Dermis microvascular lymphatic vessel endothelial cell (primary cell): ENCODE results near the gene LRRC75B. TPM values are rescaled to one million over a fixed set of nuclear protein-coding genes. Genes with fewer than 3 reads are reported as not detected.
"Not testable (repeated sequence)": the region's sequence is repeated elsewhere in the genome, so short reads cannot be mapped to it uniquely, and the experiment has no call there.

Experiments used
- DNase-seq, 2 donors: peaks; one replicate each; pipeline versions ENCODE4 v3.0.0 to v3.0.0-alpha.2; 2010; ENCODE audit warnings: low read depth in 2 of 2
- total RNA-seq: library from RNA; depleted of rRNA; stranded (reverse); fragments of >200 nt; gene quantifications from 2 replicates; pipeline ENCODE4 v1.2.1, GENCODE V29; 2014

Gene LRRC75B
- total RNA-seq, 1 donor from 2014 or later = 2.6 TPM

DNA sequence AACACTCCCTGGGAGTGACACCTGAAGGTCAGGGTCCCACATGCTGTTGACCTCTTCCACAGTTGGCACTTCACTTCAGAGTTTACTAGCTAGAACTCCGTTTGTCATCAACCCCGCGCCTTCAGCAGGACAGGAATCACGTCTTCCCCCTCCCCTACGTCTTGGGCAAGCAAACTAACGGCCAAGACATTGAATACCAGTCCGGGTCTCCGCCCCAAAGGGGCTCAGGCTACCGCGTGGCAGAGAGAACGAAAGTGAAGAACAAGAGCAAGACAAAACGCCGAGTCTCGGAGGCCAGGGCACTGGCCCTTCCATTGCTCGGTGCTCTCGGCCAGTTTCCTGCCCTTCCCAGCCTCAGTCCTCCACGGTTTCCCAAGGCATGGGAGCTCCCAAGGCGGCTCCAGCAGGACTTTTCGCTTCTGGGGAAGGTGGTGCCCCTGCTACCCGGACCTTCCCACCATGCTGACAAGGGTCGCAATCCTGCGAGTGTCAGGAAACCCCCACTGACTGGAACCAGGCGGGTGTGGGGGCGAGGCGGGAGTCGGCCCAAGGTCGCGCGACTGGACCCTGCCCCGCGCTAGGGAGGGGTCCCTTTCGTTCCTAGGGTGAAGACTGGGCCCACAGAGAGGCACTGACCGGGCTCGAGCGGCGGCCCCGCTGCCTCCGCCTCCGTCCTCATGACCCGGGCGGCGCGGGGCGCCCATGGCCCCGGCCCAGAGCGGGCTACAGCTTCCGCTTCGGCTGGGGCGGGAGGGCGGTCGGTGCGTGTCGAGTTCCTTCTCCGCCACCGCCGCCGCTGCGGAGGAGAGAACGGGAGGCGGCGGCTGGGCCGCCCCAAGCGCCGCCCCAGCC is 38.3 kb downstream of the LRRC75B start, which contains the start of gene GUCD1:
Gene GUCD1 (minus strand): TSS at position 826 of the 852 bp plus-strand sequence. CDS start 147 bp downstream, at position 679.
- peak in 1 of 2 donors; percentile 39 for DNase-seq

DNA sequence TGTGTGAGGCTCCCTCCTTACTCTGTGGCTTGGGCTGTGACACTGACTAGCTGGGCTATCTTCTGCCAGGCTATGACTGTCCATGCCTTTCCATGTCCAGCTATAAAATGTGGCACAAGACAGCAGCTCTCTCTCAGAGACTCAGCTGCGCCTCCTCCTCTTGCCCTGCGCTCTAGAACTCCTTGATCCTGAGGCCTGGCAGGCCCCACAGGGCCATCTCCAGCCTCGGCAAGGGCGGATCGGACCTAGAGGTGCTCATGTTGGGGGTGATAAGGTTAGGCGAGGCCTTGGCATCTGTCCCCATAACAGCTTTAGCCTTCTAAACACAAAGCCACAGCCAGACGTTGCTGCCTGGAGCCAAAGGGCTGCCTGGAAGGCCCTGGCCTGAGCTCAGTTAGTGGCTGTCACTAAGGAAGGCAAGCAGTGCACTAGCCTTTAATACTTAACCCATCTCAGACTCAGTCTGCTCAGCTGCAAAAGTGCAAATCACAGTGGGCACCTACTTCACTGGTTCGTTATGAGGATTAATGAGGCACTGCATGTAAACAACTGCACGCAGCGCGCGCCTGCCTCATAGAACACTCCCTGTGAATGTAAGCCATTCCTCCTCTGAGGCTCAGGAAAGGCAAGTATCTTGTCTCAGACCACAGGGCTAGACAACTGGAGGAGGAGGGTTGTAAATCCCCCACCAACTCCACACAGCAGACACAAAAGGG is 39.1 kb downstream of the LRRC75B start:
- DNase-seq = peak in 1 of 2 donors; percentile 7

DNA sequence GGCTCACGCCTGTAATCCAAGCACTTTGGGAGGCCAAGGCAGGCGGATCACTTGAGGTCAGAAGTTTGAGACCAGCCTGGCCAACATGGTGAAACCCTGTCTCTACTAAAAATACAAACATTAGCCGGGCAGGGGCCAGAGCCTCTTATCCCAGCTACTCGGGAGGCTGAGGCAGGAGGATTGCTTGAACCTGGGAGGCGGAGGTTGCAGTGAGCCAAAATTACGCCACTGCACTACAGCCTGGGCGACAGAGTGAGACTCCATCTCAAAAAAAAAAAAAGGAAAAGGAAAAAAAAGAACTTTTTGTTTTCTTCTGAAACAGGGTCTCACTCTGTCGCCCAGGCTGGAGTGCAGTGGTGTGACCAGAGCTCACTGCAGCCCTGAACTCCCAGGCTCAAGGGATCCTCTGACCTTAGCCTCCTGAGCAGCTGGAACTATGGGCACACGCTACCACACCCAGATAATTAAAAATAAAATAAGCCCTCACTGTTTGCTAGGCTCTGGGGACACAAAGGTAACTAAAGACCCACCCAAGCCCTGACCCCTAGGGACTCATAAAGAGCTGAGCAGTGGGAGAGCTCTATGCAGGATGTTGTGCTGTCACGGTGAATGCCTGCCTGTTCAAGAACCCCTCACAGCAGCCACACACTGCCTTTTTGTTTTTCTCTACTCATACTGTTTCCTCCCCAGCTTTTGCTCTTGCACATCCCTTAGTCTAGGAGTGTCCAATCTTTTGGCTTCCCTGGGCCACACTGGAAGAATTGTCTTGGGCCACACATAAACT is 40.2 kb downstream of the LRRC75B start:
- DNase-seq = not testable (repeated sequence)

DNA sequence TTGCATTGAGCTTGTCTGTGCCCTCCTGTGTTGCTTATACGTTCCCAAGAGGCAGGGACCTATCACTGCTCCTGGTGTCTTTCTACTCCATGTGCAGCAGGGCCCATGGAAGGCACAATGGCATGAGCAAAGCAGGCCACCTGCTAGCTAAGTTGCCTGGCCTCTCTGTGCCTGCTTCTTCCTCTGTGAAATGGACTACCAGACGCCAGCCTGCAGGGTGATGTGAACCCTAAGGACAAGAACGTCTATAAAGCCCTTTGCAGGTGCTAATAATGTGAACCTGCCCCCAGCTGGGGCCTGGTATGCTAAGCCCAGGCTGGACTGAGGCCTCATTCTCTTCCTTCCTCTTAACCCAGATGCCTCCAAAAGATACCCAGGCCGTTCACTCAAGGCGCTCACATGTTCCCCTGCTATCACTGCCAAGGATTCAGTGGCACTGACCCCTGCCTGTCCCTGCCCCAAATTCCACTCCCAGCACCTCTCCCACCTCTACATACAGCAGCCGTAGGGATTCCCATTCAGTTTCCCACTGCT is 41.9 kb downstream of the LRRC75B start:
- DNase-seq = no peak

DNA sequence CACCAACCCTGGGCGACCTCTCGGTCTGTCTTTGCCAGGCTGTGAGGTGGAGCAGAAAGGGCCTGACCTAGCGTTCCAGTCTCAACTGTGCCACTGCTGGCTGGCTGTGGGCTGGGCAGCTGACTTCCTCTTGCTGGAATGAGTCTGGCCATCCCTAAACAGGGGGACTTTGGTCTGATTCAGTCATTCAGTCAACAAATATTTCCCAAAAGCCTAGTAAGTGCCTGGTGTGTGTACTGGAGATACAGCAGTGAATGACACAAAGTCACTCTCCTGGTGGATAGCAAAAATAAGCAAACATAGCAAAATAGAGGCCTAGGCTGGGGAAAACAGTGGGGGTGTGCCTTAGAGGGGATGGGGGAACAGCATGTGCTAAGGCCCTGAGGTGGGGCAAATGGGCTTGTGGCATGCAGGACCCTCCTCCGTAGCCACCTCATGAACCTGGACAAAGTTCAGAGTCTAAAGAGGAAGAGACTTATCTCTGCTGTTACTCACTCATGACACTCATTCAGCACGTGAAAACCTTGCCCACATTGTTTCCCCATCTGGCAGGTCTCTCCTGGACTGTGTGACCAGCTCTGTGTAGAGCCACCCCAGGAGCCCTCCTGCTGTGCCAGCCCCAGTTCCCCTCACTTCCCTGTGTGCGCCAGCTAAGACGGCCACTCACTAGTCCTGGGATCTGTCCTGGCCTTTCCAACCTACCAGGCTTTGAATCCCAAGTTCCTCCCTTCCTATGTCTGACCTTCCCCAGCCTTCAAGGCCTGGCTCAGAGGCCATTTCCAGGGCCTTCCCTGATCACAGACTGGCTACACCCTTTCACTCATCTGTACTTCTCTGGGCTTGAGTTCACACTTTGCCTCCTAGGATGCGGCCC is 42.6 kb downstream of the LRRC75B start:
- peak in 1 of 2 donors; percentile 10 for DNase-seq

DNA sequence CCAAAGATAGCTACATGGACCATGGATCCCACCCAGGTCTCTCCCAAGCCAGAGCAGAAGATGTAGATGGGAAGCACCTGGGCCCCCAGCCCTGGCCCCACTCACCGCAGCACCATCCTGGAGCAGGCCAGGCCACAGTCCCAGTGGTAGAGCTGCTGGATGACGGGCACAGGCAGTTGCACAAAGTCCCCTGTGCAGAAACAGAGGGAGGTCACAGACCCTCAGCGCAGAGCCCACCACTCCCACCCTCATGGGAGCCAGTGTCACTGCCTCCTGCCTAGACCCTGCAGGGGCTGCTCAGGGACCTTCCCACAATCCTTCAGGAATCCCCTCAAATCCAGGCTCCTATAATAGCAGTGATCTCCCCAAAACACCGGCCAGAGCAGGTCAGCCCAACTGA is 44.1 kb downstream of the LRRC75B start:
- DNase-seq = no peak

DNA sequence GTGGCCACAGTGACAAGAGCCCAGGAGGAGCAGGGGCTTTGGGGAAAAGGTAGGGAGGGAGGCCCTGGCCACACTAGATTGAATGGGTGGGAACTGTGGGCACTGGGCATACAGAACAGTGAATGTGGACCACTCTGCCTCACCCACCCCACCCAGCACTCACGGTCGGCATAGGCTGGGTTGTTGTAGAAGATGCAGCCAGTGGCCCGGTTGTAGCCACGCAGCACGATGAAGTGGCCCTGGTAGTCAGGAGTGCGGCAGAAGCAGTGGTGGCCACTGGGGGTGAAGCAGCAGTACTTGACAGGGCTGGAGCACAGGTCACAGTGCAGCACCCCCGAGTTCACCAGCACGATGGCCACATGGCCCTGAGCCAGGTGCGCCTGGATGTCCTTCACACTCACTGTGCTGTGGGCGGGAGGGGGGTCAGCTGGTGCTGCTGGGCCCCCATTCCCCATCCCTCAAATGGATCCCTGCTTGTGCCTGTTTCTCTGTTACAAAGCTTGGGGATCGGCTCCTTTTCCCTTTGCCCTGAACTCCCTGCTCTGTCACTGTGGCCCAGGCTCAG is 49.1 kb downstream of the LRRC75B start:
- DNase-seq = no peak

DNA sequence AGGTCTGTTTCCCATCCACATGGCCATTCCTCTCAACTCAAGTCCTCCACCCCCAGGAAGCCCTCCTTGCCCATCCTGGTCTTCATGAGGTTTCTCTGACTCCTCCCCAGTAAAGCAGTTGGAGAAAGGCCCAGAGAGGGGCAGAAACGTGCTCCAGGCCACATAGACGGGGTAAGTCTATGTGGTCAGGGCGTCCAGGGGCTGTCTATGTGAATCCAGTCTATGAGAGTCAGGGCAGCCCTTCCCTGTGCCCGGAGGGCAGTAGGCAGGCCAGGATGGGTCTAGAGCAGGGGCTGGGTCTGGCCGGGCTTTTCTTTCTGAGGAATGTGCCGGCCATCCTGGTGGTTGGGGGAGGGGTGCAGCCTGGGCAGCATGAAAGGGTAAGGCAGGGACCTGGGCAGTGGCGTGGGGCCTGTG is 49.7 kb downstream of the LRRC75B start:
- no peak for DNase-seq

DNA sequence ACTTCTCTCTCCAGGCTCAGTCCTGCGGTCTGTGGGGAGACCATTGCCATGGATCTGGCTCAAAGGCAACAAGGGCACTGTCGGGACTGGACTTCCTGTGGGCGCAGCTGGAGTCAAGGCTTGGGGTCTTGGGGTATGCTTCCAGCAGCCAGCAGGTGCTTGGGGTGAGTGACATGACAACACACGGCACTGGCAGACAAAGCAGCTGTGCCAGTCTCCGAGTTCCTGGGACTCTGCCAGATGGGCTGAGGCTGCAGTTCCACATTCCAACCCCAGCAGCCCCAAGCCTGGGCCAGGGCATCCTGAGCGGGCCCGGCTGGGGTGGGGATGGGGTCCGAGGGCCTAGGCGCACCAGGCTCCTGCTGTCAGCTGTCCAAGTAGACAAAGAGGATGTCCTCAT is 50.2 kb downstream of the LRRC75B start:
- no peak for DNase-seq

DNA sequence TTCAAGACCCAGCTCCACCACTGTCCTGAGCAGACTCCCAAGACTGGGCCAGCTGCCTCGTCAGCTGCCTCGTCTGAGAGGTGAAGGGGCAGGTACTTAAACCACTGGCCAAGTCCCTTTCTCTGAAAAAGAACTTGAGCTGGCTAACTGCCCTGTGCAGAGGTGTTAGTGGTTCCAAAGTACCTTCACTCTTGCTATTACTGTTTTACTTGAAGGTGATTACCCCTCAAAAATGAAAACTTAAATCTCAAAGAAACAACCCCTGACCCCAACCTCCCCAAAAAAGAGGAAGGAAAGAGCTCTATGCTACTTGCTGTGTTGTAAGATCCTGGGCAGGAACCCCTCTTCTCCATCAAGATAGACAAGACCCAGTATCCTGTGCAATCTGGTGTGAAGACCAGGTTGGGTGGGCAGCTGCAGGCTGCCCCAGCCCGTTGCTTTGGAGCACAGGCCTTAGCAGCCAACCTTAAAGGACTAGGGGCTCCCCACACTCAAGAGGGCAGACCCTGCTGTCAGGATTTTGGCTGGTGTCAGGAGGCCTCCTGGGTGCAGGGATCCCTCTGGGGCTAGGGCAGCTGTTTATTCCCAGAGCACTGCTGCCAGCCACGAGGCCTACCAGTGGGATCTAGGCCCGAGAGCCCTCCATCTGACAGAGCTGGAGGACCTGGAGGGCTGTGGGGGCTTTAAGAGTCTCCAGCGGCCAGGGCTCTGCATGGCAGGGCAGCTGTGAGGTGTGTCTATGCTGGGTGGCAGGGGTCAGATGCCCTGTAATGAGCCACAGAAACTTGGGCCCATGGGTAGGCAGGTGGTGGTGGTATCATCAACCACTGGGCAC is 51.0 kb downstream of the LRRC75B start:
- no peak for DNase-seq

DNA sequence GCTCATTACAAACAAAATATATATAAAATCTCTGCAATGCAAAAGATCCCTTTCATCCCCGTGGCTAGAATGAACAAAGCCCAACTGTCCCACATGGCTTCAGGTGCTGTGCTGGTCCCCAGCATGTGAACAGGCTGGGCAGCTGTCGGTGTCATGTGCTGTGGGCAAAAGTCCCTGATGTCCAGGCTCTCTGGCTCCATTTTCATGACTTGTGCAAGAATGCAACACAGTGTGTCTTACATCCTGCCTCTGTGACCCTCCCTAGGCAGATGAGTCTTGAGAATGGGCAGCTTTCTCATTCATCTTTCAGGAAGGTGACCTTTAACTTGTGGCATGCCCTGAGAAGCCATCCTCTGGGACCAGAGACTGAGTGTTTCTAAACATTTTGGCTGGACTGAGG is 52.4 kb downstream of the LRRC75B start:
- no peak for DNase-seq

DNA sequence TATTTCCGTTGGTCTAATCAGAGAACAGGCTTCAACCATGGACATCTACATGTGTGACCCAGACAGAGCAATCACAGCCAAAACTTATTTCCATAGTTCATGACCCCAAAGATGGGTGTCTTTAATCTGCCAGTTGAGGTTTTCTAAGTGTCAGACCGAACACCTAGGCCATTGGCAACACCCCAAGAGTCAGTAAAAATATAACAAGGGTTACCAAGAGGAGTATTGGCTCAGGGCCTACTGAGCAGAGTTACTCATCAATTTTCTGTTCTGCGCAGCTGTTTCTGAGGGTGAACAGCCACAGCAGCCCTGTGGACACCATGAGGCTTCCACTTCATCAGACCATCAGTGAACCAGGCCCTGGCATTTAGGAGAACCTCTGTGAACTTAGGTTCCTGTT is 56.8 kb downstream of the LRRC75B start:
- DNase-seq = no peak

Other genes with a start within 250 kb of the LRRC75B start
- 2.7 and 3.0 TPM in 2 replicates for gene ADORA2A, start 165.5 kb downstream of the LRRC75B start, total RNA-seq
- gene UPB1, start 97.7 kb downstream of the LRRC75B start, total RNA-seq = under 0.01 TPM in 1 of 2 replicates, not detected in the other
- 193 and 221 TPM in 2 replicates for gene GUCD1, start 37.9 kb downstream of the LRRC75B start, total RNA-seq
- gene SNRPD3, start 37.1 kb downstream of the LRRC75B start, total RNA-seq = 185 TPM in 2 replicates
- gene GGT1, start 10.1 kb upstream of the LRRC75B start, total RNA-seq = 6.9 and 23.0 TPM in 2 replicates
- under 0.01 and 0.13 TPM in 2 replicates for gene PIWIL3, start 181.6 kb upstream of the LRRC75B start, total RNA-seq
- gene SGSM1, start 213.1 kb upstream of the LRRC75B start, total RNA-seq = 4.1 and 9.2 TPM in 2 replicates